RPMI8226 (cell line): ENCODE results near the gene GPHA2.

Experiments
- DNase-seq: peaks from one replicate; pipeline ENCODE4 v3.0.0-alpha.2; 2015

The GPHA2 gene

DNA sequence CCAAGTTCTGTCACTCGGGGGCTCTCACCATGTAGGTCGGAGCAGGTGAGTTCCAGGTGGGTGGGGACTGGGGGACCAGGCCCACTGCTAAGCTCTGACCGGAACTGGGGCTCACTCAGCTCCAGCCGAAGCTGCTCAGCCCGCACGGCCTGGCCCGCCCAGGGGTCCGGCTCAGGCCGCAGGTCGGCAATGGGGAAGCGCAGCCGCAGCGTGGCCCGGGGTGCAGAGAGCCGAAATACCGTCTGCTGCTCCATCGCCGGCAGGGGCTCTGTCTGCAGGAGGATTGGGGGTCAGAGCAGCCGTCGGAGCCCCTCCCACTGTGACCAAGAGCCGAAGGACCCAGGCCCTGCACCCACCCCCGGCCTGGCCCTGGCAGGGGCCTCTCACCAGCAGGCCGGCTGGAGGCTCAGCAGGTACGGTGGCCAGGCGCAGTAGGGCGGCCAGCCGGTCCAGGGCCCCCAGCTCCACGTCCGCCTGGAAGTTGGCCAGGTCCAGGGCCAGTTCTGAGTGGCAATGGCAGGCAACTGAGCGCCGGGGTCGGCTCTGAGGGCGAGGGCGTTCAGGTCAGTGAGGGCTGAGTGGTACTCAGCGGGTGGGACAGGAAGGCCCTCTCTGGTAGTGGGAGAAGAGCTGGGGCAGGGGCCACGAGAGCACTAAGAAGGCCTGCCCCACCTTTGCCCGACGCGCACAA is 25.9 kb downstream of the GPHA2 start:
- DNase-seq = no peak

DNA sequence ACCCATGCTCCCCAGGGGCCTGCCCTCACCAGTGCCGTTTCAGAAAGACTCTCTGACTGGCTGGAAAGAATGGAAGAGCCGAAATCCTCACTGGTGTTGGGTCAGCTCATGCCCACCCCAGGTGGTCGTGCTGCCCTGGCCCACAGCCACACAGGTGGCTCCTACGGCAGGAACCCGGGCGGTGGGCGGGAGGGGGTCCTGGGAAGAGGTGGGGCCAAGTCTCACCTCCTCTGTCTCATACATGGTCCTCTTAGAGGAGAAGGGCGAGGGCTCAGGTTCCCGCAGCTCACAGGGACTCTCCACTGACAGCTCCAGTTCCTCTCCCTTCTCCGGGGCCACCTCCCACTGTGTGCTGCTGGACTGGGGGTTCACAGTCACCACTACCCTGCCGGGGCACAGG is 26.9 kb downstream of the GPHA2 start:
- no peak for DNase-seq

DNA sequence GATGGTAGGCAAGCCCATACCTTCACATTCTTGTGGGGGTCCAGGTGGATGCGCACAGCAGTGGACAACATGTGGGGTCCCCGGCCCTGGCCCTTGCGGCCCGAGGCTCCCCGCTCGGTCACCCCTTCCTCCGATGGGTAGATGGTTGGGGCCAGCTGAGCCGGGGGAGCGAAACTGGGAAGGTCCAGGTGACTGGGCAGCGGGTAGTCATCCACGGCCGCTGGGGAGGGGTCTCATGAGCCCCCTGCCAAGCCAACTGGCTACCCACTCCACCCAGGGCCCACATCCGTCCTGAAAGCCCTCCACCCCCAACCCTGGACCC is 29.4 kb downstream of the GPHA2 start:
- DNase-seq = no peak

DNA sequence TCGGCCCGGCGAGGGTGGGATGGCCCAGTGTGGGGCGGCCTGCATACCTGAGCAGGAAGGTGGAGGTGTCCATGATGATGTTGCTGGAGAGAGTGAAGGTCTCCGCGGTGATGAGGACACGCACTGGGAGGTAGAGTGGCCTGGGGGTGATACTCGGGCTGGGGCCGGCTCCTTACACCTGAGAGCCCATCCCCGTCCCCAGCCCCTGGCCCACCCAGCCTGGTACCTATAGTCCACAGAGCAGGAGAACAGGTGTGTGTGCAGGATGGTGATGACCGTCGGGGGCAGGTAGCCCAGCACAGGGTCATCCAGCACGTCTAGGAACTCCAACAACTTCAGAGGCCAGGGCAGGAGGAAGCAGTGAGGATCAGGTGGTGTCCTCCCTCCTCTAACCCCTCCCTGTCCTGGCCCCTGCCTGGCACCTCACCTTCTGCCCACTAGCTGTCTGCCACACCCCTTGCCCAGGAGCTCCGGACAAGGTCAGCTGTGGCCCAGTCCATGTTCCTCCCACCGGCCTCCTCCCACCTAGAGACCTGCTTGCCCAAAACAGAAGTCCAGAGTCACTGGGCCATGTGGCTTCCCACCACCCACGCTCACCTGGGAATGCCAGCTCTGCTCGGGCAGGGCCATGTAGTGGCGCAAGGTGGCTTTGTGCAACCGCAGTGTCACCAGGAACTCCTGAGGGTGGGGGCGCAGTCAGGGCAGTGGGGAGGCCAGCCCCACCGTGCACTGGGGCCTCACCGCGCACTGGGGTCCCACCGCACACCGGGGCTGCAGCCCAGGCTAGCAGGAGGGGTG is 30.0 kb downstream of the GPHA2 start:
- no peak for DNase-seq

DNA sequence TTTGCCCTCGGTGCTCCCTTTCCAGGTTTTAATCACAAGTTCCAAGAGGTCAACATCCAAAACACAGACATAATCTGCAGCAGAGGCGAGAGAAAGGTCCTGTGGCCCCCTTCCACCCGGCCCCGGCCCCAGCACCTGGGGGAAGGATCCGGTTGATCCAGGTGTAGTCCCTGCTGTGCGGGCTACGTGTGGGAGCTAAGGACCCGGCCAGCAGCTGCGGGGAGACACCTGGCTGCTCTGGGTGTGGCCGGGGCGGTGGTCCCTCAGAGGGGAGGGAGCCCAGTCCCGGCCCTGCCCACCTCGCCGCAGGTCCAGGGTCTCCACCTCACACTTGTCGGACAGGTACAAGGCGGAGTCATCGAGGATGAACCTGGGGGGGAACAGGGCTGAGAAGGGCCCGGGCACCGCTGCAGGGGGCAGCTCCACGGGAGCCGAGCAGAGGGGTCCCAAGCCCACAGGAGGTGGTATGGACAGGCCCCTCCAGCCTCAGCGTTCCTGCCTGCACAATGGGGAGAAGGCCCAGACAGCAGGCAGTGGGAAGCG is 32.3 kb downstream of the GPHA2 start:
- DNase-seq = no peak

DNA sequence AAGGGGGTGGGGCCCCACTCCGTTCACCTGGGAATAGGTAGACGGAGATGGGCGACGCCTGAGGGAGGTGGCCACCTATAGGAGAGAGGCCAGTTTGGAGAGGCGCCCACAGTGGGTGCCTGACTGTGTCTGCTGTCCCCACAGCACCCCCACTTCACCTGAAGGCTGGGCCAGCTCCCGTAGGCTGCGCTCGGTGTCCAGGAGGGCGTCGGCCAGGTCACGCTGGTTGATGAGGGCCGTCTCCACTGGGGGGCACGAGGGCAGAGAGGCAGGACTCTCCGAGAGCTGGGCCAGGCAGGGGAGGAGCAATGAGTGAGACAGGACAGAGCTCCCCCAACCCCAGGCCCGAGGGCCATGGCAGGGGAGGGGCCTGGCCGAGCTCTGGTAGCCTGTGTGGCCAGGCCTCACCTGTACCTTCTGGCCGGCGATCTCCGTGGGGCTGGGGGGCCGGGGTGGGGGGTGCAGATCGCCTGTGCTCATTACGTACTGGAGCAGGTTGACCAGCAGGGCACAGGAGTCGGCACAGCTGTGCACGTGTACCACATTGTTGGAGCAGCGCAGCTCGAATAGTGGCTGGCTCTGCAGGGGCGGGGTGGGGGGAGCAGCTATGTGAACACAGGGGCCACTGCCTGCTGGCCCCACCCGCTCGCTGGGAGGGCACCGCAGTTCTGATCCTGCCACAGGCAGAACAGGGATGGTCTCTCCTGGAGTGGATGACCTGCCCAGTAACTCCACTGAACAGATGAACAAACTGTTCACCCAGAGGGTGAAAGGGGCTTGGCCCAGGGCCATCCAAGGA is 33.4 kb downstream of the GPHA2 start:
- DNase-seq = no peak

DNA sequence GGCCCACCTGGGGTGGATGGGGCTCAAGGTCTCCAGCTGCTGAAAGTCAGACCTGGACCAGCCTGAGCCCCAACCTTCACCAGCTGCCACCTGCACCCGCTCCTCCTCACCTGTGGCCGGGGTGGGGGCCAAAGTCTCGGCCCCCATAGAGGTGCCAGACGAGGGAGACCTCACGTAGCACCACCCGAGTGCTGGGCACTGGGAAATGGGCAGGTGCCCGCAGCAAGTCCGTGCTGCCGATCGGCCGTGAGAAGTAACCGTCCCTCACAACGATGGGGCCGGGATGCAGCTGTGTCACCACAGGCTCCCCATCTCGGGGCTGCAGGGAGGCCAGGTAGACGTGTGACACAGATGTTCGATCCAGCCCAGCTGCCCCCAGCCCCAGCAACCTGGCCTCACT is 34.9 kb downstream of the GPHA2 start:
- DNase-seq = no peak

DNA sequence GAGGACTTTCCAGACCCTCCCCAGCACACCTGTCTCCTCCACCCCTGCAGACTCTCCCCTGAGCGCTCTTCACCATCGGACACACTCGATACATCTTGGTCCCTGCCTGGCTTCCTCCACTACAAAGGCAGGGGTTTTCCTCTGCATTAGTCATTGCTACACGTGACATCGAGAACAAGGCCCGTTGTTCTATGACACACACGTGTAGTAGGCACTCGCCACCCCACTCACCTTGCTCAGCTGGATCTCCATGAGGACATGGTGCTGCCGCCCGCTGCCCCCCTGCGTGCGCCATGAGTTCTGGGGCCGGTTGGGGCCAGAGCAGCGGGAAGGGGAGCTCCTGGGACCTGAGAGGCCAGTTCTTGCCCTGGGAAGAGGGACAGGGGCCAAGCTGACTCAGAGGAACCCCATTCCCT is 35.4 kb downstream of the GPHA2 start:
- DNase-seq = no peak

DNA sequence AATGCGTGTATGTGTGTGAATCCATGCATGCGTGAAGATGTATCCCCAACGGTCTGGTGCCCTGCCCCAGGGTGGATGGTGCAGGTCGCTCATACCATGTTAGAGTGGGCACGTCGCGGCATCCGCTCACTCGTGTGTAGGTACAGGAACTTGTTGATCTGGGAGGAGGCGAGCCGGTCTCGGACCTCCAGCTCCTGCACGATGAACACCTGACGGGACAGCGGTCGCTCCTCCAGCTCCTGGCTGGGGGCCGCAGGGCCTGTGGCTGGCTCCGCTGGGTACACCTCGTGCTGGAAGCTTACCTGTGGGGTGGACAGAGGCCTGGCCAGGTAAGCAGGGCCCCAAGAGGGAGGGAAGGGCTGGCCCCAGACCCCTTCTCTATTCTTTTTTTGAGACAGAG is 37.2 kb downstream of the GPHA2 start:
- DNase-seq = no peak

DNA sequence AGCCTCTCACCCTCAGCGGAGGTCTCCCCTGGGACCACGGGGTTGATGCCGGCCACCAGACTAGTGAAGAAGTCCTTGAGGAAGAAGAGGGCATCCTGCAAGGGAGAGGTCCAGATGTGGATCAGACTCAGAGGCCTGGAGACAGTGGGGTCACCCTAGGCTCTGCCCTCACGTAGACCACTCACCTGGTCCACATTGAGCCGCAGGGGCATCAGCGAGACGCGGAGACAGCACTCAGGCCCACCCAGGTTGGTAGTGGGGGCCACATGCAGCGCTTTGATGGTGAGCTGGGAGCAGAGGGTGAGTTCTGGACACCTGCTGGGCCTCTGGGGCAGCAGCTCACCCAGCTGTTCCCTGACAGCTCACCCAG is 37.6 kb downstream of the GPHA2 start:
- no peak for DNase-seq

DNA sequence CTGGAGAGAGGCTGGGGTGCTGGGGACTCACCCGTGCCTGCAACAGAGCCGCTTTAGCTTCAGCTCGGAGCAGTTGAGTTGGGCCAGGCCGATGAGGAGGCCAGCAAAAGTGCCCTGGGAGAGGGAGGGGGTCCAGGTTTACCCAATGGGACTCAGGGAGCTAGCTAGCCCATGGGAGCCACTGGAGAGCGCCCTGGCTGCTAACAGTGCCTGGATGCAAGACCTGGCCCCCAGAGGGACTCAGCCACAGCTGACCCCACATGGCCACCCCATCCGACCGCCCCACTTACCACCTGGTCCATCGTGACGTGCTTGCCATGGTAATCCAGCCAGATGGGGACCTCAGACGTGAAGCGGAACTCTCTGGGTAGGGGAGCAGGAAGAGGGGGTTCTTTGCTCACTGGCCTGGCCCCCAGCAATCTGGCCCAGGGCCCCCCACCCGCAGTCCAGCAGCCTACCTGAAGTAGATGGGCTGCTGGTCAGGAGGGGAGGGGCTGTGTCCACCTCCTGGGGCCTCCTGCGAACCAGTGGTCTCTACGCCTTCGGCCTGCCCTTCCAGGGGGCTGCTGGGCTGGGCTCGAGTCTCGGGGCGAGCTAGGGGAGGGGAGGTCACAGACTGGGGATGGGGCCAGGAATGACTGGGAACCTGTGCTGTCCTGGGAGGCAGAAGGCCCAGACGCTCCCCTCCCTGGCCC is 38.2 kb downstream of the GPHA2 start:
- DNase-seq = no peak

DNA sequence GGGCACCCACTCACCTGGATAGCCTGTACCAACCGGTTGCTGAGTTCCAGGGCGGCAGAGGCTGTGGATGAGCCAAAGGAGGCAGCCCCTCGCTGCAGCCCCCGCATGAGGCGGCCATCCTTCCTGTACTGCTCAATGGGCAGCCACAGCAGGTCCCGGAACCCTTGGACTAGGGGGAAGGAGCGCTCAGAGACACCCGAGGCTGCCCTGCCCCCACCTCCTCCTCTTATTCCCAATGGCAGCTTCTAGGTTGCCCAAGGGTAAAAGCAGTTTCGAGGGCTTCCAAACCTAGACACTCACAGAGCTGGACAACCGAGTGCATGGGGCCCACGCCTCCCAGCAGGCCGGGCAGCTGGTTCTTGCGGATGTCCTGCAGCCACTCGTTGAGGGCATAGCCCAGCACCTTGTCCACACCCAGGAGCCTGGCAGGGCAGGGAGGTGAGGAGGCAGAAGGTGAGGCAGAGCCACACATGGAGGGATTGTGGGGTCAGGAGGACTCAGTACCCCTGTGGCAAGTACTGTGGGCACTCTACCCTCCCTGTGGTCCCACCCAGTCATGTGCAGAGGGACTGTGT is 39.2 kb downstream of the GPHA2 start:
- DNase-seq = no peak

DNA sequence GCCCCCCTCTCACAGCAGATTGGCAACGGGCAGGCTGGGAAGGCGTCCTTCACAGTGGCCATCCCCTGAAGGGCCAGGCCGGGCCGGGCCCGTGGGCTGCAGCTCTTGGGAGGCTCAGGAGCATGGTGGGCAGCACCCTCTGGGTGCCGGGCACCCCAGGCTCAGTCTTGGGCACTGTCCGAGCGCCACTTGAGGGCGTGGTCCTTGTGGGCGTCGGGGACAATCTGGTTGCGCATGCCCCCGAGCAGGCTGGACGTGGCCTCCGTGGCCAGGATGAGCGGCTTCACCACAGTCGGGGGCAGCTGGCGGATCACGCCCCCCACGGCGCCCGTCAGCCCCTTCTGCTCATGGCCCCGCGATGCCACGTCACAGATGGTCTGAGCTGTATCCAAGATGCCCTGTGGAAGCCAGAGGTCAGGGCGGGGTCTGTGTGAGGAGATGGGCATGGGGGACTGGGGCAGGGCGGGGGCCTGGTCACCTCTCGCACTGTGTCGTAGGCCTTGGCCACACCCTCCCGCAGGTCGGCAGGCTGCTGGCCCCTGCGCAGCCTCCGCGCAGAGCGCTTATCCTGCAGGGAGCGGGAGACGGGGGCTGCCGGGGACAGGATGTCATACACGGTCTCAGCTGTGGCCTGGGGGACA is 40.8 kb downstream of the GPHA2 start:
- no peak for DNase-seq

DNA sequence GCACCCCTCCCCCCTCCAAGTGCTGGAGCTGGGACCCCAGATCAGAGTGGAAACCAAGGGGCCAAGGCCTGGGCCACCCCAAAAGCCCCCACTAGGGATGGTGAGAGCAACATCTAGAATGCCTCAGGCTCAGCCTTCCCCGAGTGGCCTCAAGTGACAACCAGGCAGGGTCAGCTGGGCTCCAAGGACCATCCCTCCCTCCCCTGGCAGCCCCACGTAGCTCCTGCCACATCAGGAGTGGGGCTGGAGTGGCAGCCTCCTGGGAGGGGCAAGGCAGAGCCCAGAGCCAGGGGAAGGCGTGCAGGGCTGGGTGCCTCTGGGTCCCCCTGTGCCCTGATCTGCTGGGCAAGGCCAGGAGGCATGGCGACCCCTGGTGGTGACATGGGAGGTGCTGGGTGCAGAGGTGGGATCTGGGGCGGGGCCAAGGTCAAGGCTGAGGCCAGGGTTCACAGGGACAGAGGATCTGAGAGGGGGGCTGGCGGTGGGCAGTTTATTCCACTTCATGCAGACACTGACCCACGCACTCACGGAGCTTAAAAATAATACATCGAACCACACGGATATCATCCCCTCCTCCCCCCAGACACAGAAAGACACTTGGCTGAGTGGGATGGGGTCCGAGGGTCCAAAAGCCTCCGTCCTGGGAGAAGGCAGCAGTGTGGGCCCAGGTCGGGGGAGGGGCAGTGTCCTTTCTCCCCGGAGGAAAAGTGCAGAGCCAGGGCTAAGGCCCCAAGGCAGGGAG is 41.5 kb downstream of the GPHA2 start:
- DNase-seq = peak; percentile 93

DNA sequence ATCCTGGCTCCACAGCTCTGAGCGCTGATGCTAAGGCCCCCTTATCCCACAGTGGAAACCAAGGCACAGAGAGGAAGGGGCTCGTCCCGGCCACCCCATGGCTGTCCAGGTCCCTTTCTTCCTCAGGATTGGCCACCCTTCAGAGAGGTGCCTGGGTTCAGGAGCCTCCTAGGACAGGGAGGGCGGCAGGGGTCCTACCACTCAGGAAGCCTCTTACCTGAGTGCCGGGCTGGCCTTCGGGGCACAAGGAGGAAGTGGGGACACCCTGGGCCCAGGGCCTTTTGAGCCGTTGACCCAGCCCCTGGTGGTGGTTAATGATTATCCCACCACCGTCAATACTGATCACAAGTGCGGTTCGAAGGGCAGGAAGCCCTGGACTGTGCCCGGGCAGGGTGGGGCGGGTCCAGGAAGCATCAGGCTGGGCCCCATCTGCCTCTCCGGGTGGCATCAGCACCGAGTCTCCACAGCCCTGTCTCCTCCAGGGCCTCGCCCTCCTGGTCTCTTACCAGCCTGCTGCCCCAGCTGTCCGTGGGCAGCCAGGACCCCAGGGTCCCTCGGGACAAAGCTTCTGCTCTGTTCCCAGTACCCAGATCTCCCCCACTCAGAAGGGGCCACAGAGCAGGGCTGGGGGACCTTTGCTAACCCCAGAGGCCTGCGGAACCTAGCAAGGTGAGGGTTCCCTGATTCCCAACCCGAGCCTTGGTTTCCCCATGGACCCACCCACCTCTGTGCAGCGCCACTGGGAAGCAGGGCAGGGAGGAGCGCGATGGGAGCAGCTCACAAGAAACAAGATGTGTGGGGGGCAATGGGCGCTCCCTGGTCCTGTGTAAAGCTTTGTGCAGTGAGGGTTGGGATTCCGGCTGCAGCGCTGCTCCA is 42.3 kb downstream of the GPHA2 start:
- no peak for DNase-seq

DNA sequence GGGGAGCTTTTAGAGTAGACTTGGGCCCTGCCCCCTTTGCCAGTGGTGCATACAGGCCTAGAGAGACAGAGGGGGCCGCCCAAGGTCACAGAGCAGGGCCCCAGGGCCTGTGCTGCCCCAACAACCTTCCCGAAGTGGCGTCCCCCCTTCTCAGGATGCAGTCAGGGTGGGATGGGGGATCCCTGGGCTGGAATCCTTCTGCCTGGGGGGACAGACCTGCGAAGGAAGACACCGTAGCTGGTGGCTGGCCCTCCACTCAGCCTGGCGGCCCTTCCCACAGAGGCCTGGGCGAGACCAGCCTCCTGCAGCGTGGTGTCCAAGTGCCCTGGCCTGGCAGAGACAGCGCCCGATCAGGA is 42.9 kb downstream of the GPHA2 start:
- no peak for DNase-seq

DNA sequence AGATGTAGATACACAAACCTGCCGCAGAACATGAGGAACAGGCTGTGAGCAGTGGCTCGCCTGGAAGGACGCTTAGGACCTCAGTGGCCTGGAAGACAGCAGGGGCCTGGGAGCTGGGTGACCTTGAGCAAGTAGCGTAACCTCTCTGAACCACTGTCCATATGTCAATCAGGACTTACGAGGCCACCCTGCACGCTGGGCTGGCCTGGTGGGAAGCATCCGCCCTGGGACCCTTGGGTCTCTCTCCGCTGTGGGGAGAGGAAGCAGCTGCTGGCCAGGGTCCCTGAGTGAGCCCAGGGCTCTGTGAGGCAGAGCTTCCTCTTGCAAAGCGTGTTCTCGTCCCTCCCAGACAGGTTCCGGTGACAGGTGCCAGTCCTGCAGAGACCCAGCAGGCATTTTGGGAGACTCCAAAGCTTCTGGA is 43.3 kb downstream of the GPHA2 start:
- DNase-seq = no peak

DNA sequence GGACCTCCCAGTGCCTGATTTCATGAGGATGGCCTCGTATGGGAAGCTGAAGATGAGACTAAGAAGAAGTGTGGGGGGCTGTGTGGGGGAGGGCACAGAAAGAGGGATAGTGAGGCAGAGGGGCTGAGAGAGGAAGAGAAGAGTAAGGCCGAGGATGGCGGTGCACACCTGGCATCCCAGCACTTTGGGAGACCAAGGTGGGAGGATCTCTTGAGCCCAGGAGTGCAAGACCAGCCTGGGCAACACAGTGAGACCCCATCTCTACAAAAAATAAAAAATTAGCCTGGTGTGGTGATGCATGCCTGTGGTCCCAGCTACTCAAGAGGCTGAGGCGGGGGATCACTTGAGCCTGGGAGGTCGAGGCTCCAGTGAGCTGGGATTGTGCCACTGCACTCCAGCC is 43.8 kb downstream of the GPHA2 start:
- DNase-seq = no peak

DNA sequence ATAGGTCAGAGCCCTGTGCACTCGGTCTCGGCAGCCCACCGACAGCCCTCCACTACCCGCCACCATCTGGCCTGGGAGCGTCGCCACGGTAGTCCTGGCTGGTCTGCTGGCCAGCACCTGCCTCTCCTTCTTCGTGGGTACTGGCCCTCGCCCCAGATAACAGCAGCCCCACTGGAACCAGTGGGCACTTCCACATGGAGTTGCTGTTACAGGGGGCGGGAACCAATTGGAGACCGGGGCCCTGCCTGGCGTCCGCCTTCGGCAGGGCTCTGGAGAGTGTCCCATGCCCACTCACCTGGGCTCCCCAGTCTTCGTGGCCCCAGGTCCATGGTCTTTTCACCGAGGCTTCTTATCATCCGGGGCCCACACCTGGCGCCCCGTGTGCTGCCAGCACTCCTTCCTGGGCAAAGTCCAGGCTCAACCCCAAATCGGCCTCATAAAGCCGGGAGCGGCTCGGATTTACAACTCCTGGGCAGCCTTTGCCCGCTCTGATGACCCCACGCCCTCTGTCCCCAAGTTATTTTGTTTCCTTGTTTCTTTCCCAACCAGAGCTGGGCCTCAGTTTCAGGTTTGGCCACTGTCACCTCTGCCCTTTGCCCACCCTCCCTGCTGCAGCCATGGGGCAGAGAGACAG is 44.4 kb downstream of the GPHA2 start:
- no peak for DNase-seq

DNA sequence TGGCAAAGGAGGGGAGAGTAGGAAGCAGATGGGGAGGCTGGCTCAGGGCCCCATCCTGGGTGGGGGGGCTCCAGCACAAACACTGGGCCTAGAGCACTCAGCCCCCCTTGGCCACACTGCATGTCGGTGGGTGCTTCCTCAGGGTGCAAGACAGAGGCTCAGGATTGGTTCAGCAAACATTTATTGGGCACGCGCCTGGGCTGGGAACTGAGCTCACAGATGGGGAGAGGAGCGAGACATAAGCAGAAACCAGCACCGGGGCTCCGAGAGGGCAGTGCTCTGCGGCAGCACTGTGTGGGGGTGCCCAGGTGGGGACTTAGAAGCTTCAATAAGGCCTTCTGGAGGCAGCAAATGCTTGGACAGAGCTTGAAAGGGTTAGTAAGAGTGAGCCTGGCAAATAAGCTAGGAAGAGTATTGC is 45.2 kb downstream of the GPHA2 start:
- DNase-seq = no peak
